Vagina (tissue), 2 donors: Measurements from ENCODE around the gene PCSK5.

Experiments
- CTCF ChIP-seq, 3 experiments: fragments of 450-650 bp in 2 of 3; fragments of 200-600 bp in 1 of 3; sonication (generic) in 1 of 3; IDR thresholded peaks; one replicate each; pipeline ENCODE4 v1.5.1; 2017 to 2019; ENCODE audit warnings: antibody characterized with exemption in 3 of 3, mild to moderate bottlenecking in 2 of 3, moderate library complexity in 2 of 3
- POLR2A ChIP-seq, 2 donors: fragments of 450-650 bp; IDR thresholded peaks; one replicate each; pipeline ENCODE4 v1.6.1; 2017; ENCODE audit warnings: antibody characterized with exemption in 2 of 2, mild to moderate bottlenecking in 2 of 2, moderate library complexity in 2 of 2

- TF ChIP-seq POLR2A (IDR thresholded peaks at IDR 0.05): no peak
- TF ChIP-seq CTCF (IDR thresholded peaks at IDR 0.05): no peak
Measured at GRCh38 chr9:75941577-75942311, 51.3 kb downstream of the PCSK5 start.
